CD4-positive, alpha-beta T cell treated with Interleukin-1 beta for 1 hour (primary cell): ENCODE measurements around the gene ZMYM3.

Experiments used
- DNase-seq, 2 donors: peaks; one replicate each; pipeline ENCODE4 v3.0.0-alpha.2; 2020 to 2022

The ZMYM3 gene

DNA sequence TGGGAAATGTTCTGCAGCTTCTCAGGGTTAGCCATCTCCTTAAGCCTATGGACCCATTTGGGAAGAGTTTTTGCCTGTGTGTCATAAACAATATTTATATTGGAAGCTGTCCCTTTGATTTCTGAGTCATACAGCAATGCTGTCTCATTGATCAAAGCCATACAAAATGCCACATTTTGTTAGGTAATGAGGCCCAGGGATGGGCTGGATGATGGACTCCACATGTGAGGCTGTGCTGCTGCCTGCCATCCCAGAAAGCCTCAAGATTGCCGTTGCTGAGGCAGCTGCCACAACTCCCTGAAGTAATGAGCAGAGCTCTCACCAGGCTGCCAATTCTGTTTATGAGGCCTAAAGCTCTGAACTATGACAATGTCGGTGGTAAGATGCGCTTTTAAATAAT, 43.1 kb downstream of the ZMYM3 start:
- no peak for DNase-seq

DNA sequence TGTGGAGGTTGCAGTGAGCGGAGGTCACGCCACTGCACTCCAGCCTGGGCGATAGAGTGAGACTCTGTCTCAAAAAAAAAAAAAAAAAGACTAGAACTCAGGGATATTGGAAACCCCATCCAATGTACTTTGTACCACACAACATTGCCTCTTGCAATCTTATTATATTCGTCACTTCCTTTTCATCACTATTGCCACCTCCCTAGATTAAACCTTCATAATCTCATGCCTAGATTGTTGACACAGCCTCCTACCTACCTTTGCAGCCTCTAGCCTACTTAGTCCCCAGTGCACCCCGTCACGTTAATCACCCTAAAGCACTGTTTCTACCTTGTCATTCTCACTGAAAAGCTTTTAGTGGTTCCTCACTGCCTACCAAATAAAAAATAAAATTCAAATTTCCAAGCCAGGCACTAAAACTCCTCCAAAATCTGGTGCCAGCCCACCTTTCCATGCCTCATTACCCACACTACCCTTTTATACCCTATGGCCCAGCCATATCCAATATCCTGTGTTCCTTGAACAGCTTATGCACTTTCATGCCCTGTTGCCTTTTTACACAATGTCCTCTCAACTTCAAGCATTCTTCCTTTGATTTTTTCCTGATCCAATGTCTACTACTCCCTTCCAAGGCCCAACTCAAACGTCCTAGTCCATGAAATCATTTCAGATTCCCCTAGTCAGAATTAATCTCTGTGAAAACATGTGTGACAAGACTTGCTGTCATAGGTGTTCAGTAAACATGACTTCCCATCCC, 54.5 kb downstream of the ZMYM3 start:
- no peak for DNase-seq

DNA sequence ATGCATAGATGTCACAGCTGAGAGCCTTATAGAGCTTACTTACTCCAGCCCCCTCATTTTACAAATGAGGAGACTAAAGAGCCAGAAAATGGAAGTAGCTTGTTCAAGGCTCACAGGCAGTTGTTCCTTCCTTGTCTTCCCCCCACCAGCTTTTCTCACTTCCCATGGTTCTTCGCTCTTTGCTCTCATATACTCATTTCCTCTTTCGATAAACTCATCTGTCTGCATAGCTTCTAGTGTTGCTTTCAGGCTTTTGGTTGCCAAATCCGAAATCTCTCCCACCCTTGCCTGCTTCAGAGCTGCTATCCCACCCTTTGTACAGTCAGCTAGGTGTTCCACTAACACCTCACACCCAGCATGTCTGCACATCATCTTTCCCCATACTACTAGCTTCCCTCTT, 55.9 kb downstream of the ZMYM3 start:
- DNase-seq: peak; percentile 6 to 17

DNA sequence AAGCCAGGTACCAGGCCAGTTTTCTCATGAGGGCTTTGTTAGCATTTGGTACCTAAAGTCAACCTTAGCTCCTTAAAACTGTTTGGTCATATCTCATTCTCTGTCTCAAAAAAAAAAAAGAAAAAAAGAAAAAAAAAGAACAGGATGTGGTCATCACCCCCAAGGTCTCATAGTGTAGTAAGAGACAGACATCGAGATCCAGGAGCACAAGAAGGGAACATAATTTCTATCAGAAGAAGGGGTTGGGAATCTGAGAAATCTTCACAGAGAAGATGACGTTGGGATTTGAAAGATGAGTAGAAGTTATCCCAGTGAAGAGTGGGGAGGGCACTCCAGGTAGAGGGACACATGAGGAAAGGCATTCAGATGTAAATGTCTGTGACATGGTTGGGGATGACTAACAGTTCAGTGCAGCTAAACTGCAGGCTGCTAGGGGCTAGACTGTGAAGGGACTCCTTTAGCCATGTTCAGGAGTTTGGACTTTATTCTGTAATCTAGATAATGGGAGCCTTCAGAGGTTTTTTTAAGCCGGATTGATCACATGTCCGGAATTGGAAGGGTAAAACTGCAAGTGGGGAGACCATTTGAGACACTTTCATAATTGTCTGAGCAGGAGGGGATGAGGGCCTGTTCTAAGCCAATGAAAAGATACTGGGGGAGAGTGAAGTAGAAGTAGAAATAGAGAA, 57.8 kb downstream of the ZMYM3 start:
- DNase-seq: peak; percentile 6 to 25

DNA sequence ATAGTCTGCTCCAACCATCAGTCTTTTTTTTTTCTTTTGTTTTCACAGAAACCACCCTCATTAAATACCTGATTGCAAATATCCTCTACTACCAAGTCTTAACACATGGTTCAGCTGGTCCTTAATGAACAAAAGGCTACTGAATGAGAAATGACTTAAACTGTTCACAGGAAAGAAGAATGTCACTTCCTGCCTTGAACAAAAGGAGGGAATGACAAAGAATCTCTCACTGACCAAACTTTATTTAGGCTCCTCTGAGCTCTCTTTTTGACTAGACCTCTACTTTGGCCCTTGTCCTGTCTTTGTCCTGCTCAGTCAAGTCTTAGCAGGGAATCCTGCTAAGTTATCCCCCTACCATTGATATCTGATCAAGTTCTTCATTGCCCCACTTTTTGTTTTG, 62.7 kb downstream of the ZMYM3 start:
- no peak for DNase-seq
